ENCODE measurements around the gene HMGCS1.

GRCh38 chr5:43298443-43298842 lies 14.8 kb downstream of the HMGCS1 start:
- TF ChIP-seq CTCF (IDR thresholded peaks at IDR 0.05; ENCODE audit: insufficient read depth, low read depth, low read length) (no peak), EZH2 (IDR thresholded peaks at IDR 0.05; ENCODE audit: insufficient read depth, low read length) (no peak)

Data from astrocyte (in vitro differentiated cells and primary cell).